GM18505 (cell line): ENCODE results near the gene ZNF775.

Source experiments
- ATAC-seq: cut with Tn5 transposase; IDR thresholded peaks from one replicate; pipeline ENCODE4 v1.9.1; 2021; ENCODE audit not compliant: unreplicated experiment
- POLR2A ChIP-seq: IDR thresholded peaks from 4 replicates; pipeline ENCODE4 v1.6.1; 2011; ENCODE audit warnings: borderline replicate concordance; ENCODE audit not compliant: insufficient read depth, insufficient read length; ENCODE audit errors: extremely low read depth

Gene ZNF775

DNA sequence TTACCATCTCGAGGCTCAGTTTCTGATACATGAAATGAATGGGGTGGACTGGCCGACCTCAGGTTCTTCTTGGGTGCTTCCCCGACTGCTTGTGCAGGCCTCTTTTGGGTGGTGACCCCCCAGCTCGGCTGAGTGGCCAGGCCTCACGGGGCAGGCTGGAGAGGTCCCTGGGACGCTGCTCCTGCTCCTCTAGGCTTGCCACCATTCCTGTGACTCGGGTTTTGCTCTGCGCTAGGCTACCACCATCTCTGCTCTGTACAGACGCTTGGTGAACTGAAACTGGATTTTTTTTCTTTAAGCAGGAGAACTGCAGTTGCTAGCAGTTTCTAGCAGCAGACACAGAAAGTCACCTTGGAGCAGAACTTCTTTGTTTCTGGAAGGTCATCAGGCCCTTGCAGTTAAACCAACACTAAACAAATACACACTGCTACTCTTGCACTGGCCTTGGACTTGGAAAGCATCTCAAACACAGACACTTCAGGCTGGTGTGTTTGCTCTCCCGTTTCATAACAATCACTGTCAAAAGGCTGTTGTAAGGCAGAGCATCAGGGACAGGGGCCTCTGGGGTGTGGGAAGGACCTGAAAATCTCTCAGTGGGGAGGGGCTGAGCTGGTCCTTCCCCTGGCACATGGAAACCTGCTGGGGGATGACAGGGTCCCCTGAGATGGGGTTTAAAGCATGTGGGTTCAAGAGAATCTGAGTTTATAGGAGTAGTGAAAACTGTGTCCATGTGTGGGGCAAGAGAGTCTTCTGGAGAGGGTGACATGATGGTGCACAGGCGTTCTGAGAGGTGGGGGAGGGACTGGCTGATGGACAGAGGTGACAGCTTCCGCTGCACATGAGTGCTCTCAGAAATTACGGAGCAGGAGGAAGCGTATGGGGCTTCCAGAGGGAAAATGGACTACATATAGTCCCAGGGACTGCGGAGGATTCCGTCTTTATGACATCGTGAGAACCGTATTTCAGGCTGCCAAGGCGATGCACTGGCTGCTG lies 36.3 kb downstream of the ZNF775 start:
- no peak for TF ChIP-seq POLR2A
- ATAC-seq: no peak

DNA sequence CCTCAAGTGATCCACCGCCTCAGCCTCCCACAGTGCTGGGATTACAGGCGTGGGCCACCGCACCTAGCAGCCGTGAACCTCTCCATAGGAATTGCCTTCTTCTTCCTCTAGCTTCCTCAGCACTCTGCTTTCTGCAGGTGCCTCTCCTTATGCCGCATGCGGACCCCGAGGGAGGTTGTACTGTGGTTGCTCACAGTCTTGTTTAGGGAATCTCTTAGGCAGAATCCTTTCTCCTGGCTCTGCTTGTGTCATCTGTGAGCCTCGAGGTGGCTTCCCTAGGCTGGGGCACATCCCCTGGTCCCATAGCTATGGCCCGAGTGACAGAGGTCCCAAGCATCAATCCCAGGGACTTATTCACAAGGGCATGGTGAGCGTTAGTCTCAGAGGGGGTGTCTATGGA lies 38.1 kb downstream of the ZNF775 start:
- no peak for ATAC-seq
- no peak for TF ChIP-seq POLR2A

DNA sequence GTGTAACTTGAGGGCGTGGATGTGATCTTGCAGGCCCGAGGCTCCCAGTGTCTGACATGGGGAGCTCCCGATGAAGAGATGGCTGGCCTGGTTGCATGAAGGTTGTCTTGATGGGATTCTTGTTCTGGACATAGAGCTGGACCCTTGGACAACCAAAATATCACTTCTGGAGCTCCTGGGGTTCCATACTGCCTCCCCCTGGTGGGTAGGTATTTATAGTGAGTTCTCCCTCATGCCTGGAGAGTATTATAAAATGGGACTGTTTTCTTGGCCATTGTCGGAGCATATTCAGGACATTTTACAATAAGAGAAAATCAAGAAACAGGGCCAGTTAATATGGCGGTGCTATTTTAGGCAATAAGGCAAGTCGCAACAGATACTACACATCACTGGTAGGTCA lies 38.7 kb downstream of the ZNF775 start:
- no peak for TF ChIP-seq POLR2A
- no peak for ATAC-seq

DNA sequence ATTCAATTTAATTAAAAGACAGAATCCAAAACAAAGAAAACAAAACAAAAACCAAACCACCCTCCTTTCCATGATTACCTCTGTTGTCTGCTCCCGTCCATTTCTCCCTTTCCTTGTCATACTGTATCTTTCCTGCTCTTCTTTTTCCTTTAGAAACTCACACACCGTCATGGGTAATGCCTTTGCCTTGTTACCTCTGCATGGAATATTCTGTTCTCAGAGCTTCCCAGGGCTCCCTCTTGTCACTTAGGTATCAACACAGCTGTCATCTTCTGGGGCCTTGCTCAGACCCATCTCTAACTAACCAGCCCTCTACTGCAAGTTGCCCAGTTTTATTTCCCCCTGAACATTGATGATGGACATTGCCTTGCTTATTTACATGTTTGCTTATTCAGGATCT lies 41.1 kb downstream of the ZNF775 start:
- no peak for TF ChIP-seq POLR2A
- no peak for ATAC-seq

DNA sequence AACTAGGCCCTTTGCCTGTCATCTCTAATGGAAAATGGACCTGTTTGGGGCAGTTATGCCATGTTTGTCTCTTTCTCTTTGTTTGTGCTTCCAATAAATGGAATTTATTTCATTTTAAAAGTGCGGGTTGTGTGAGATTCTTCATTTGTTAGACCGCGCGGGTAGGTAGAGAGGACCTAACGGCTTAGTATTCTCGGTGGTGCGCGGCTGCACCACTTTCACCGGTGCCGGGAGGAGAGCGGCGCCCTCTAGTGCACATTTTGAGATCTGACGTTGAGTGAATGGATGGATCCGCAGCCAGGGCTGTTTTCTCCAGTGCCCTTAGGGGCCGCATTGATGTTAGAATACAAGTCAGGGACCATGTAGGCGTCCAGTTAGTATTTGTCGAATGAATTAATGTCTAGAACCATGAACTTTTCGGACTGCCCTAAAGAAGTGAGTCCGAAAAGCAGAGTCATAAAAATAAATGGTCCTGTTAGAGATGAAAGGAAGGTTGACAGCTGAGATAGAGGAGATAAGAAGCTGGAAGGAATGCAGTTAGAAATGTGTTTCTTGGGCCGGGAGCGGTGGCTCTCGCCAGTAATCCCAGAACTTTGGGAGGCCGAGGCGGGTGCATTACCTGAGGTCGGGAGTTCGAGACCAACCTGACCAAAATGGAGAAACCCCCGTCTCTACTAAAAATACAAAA lies 42.0 kb downstream of the ZNF775 start:
- no peak for ATAC-seq
- TF ChIP-seq POLR2A: no peak

DNA sequence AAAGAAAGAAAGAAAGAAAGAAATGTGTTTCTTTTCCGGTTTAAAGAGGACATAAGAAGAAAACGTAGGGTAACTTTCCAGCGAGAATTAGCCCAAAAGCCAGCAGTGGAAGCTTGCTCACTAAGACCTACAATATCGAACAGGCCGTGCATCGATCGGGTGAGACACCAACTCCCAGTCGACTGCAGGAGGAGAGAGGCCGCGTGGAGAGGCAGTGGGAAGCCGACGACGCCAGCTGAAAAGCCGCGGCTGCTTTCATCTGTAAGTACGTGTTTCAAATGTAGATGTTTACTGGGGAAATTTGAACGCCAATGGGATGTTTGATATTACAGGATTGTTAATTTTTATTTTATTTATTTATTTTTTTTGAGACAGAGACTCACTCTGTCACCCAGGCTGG lies 42.7 kb downstream of the ZNF775 start:
- TF ChIP-seq POLR2A: no peak
- no peak for ATAC-seq

DNA sequence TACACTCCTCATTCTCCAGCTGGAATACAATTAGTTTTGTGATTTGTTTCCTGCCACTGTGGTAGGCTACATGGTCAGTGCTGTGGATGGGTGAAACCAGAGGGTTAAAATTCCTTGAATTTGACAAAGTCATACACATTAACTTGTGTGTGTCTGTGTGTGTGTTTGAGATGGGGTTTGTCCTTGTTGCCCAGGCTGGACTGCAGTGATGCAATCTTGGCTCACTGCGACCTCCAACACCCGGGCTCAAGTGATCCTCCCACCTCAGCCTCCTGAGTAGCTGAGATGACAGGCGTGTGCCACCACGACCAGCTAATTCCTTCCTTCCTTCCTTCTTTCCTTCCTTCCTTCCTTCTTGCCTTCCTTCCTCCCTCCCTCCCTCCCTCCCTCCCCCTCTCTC lies 46.5 kb downstream of the ZNF775 start:
- no peak for ATAC-seq
- TF ChIP-seq POLR2A: no peak

DNA sequence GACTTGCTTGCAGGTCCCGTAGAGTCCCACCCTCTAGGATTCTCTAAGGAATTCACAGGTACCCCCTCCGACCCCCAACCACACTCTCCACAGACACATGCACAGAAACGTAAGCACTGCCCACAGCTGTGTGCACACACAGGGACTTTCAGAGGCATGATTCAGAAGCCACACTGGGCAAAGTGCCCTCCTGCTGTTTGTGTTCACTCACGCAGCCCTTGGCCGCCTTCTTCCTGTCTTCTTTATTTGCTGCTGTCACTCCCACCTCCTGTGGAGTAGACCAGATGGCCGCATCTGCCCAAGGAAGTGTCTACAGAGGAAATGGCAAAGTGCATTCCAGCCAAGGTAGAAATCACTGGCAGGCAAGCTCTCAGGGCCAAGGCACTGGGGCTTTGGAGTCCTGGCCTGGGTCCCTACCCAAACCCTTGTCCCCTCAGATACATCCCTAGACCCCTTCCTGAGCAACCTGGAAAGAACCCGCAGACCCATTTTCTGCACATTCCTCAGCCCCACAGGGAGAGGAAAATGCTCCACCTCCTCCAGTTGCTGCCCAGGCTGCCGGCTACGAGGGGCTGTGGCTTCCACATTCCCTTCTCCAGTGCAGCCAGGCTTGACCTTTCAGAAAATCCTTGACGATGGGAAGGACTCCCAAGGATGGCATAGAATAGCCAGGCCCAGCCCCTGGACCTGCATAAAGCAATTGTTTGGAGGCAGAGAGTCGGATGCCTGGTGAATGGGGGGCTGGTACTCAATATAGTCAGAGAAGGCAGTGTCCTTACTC lies 49.7 kb downstream of the ZNF775 start:
- ATAC-seq: peak; percentile 45
- no peak for TF ChIP-seq POLR2A

DNA sequence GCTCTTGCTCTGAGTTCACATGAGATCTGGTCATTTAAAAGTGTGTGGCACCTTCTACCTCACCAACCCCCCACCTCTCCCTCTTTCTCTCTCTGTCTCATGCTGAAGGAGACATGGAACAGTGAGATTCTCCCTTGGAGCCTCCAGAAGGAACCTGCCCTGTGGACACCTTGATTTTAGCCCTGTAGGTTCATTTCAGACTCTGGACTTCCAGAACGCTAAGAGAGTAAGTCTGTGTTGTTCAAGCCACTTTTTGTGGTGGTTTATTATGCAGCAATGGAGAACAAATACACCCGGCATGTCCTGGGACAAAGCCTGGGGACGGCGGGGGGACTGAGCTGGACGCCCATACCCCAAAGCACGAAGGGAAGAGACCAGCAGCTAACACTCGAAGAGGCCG lies 50.6 kb downstream of the ZNF775 start:
- no peak for ATAC-seq
- no peak for TF ChIP-seq POLR2A

DNA sequence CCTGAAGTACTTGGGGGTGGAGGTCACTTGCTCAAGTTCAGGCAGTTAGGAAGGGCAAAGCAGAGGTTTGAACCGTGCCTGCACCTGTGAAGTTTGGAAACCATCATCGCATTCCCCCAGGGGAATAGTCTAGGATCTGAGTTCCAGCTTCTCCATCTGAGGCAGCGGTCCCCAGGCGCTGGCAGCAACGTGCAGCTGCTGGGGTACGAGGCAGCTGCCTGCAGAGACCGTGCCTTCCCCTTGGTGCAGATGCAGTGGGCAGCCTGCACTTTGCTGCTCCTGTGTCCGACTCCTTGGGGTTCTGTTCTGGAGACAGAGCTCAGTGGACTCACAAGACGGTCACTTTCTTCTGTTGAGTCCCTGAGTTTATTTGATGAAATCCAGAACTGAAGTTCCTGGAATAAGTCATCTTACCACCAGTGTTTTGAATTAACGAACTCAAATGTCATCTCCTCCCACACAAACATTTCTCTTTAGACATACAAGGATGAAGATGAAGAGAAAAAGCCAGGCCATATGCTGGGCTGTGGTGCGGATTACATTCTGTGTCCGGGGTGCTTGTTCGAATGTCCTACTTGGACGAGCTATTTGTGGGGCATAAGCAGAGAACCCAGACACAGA lies 51.4 kb downstream of the ZNF775 start:
- TF ChIP-seq POLR2A: no peak
- ATAC-seq: no peak

DNA sequence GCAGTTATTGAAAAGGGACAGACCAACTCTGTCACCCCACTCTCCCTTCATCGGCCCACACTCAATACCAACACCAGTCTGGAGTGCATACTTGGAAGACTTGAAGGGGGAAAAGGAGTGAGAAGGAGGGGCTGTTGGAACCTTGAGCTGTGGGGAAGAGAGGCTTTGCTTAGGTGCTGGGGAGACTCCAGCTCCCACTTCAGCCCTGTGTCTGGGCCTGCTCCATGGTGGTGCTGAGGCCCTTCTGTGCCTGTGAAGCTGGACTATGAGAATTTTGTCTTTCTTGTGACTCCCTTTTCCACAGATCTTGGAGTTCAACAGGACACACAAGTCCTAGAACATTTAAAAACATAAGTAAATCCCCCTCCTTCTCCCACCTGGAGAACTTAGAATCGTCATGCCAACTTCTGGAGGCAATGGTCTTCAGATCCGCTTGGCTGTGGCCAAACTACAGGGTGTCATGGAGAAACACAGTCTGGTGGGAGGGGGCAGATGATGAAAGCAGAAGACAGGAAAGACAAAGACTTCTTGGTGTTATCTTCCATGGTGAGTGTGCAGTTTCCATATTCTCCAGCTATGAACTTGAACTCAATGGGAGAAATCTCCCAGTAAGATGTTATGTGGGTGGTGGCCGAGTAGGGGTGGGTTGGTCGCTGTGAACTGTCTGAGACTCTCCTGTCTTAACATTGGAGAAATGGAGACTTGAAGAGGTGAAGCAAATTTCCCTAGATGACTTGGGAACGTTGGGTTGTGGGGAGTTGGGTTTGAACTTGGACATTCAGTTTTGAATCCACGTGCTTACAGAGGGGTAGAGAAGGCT lies 52.9 kb downstream of the ZNF775 start:
- no peak for TF ChIP-seq POLR2A
- no peak for ATAC-seq
